H1 (cell line): ENCODE data around the gene CYP2F1. TPM values are rescaled to one million over a fixed set of nuclear protein-coding genes. Genes with fewer than 3 reads are reported as not detected.

Experiments
- CTCF ChIA-PET: fragments of 300-600 bp; sonication (Branson Sonifier 250); formaldehyde crosslinking; loops from one replicate; lab custom pipeline; 2021; ENCODE audit not compliant: partially characterized antibody; lab: Charles Lee
- POLR2A ChIA-PET: fragments of 300-600 bp; sonication (Branson Sonifier 250); formaldehyde crosslinking; loops from one replicate; lab custom pipeline; 2021; ENCODE audit warnings: inconsistent platforms; ENCODE audit not compliant: partially characterized antibody; lab: Charles Lee
- DNase-seq, 2 experiments: peaks; one replicate each; pipeline versions ENCODE4 v3.0.0 to v3.0.0-alpha.2; 2010 to 2022; ENCODE audit warnings: low spot score in 2 of 2, low read depth in 1 of 2, mixed read lengths in 1 of 2
- FAIRE-seq: peaks from 2 replicates; lab custom pipeline; 2011; peaks lifted over from hg19 to GRCh38; lab: Jason Lieb, UNC
- H2AFZ ChIP-seq: 2 replicates; pipeline ENCODE4 v1.8.1; 2012; ENCODE audit warnings: low read length, inconsistent platforms
- H2AK5ac ChIP-seq: 2 replicates; pipeline ENCODE4 v1.6.1; 2013; ENCODE audit warnings: low read depth, low read length
- H2BK120ac ChIP-seq: replicated peaks from 2 replicates; pipeline ENCODE3; 2013; ENCODE audit warnings: low read depth, low read length, inconsistent platforms
- H2BK12ac ChIP-seq: 2 replicates; pipeline ENCODE4 v1.6.1; 2013; ENCODE audit warnings: low read depth, low read length
- H2BK15ac ChIP-seq: 2 replicates; pipeline ENCODE4 v1.6.1; 2013; ENCODE audit warnings: low read length
- H2BK20ac ChIP-seq: 2 replicates; pipeline ENCODE4 v1.6.1; 2013; ENCODE audit warnings: low read length
- H2BK5ac ChIP-seq: 2 replicates; pipeline ENCODE4 v1.6.1; 2013; ENCODE audit warnings: low read depth, low read length
- H3K14ac ChIP-seq: 2 replicates; pipeline ENCODE4 v1.6.1; 2013; ENCODE audit warnings: inconsistent platforms; ENCODE audit not compliant: insufficient read length
- H3K18ac ChIP-seq: 2 replicates; pipeline ENCODE4 v1.6.1; 2013; ENCODE audit warnings: low read length; ENCODE audit errors: extremely low read depth
- H3K23ac ChIP-seq: 2 replicates; pipeline ENCODE4 v1.6.1; 2013; ENCODE audit warnings: inconsistent platforms; ENCODE audit not compliant: insufficient read length
- H3K23me2 ChIP-seq: 2 replicates; pipeline ENCODE4 v1.6.1; 2013; ENCODE audit warnings: low read depth, low read length
- H3K27ac ChIP-seq: 2 replicates; pipeline ENCODE4 v1.6.1; 2011; ENCODE audit warnings: low read depth, low read length, inconsistent platforms
- H3K27me3 ChIP-seq, 4 experiments: replicated peaks in 1 of 4; 1 replicate in 1 of 4; 2 replicates in 3 of 4; pipeline versions ENCODE4 v1.6.1 to v1.8.1; 2011 to 2013; ENCODE audit warnings: low read length in 3 of 4, mild to moderate bottlenecking in 3 of 4, inconsistent platforms in 2 of 4, mixed read lengths in 2 of 4, moderate library complexity in 1 of 4; ENCODE audit not compliant: control insufficient read depth in 3 of 4, insufficient read depth in 3 of 4; ENCODE audit errors: extremely low read depth in 1 of 4
- H3K36me3 ChIP-seq, 4 experiments: 2 replicates each; pipeline versions ENCODE4 v1.6.1 to v1.8.1; 2011 to 2013; ENCODE audit warnings: mild to moderate bottlenecking in 4 of 4, low read length in 3 of 4, moderate library complexity in 2 of 4, control low read depth in 1 of 4, inconsistent platforms in 1 of 4; ENCODE audit not compliant: insufficient read depth in 4 of 4, control insufficient read depth in 2 of 4
- H3K4ac ChIP-seq: replicated peaks from 2 replicates; pipeline ENCODE3; 2013; ENCODE audit warnings: low read length, low read depth, mixed read lengths, inconsistent platforms; ENCODE audit not compliant: insufficient read length
- H3K4me1 ChIP-seq, 4 experiments: replicated peaks in 1 of 4; 1 replicate in 1 of 4; 2 replicates in 3 of 4; pipeline versions ENCODE4 v1.6.1 to v1.8.1; 2011 to 2013; ENCODE audit warnings: low read length in 3 of 4, inconsistent platforms in 2 of 4, mixed read lengths in 1 of 4; ENCODE audit not compliant: insufficient read depth in 4 of 4, control insufficient read depth in 3 of 4
- H3K4me2 ChIP-seq, 2 experiments: 2 replicates each; pipeline versions ENCODE4 v1.6.1 to v1.8.1; 2011 to 2013; ENCODE audit warnings: low read depth in 2 of 2, low read length in 2 of 2, control low read depth in 1 of 2, inconsistent platforms in 1 of 2, mild to moderate bottlenecking in 1 of 2; ENCODE audit not compliant: insufficient read depth in 1 of 2
- H3K4me3 ChIP-seq, 4 experiments: fragments of 200-600, 300-600 bp in 1 of 4; sonication (generic), shearing (Covaris generic), sonication (Bioruptor Twin) in 1 of 4; 2 replicates each; pipeline versions ENCODE4 v1.5.1 to v1.8.1; 2011 to 2016; ENCODE audit warnings: low read length in 4 of 4, low read depth in 3 of 4, control low read depth in 2 of 4, inconsistent platforms in 2 of 4, mild to moderate bottlenecking in 2 of 4, mixed read lengths in 1 of 4, moderate library complexity in 1 of 4; ENCODE audit not compliant: insufficient read depth in 2 of 4; ENCODE audit errors: extremely low read depth in 1 of 4
- H3K56ac ChIP-seq: replicated peaks from 2 replicates; pipeline ENCODE3; 2013; ENCODE audit warnings: low read depth, mild to moderate bottlenecking, mixed read lengths, low read length, inconsistent platforms; ENCODE audit not compliant: insufficient read length
- H3K79me1 ChIP-seq: 2 replicates; pipeline ENCODE4 v1.6.1; 2013; ENCODE audit warnings: low read depth, low read length, control low read depth
- H3K79me2 ChIP-seq, 2 experiments: 2 replicates each; pipeline versions ENCODE4 v1.6.1 to v1.8.1; 2012 to 2013; ENCODE audit warnings: low read length in 2 of 2, mild to moderate bottlenecking in 2 of 2, inconsistent platforms in 1 of 2; ENCODE audit not compliant: insufficient read depth in 2 of 2, control insufficient read depth in 1 of 2
- H3K9ac ChIP-seq, 4 experiments: replicated peaks in 1 of 4; 1 replicate in 1 of 4; 2 replicates in 3 of 4; pipeline versions ENCODE4 v1.6.1 to v1.8.1; 2011 to 2013; ENCODE audit warnings: low read depth in 3 of 4, low read length in 3 of 4, control low read depth in 2 of 4, mild to moderate bottlenecking in 2 of 4, moderate library complexity in 2 of 4, inconsistent platforms in 1 of 4; ENCODE audit errors: extremely low read depth in 1 of 4
- H3K9me3 ChIP-seq, 2 experiments: 2 replicates each; pipeline versions ENCODE4 v1.6.1 to v1.8.1; 2012 to 2013; ENCODE audit warnings: mild to moderate bottlenecking in 2 of 2, moderate library complexity in 2 of 2, control low read depth in 1 of 2, inconsistent platforms in 1 of 2, low read depth in 1 of 2, low read length in 1 of 2, mixed read lengths in 1 of 2; ENCODE audit not compliant: insufficient read depth in 2 of 2
- H4K20me1 ChIP-seq, 2 experiments: replicated peaks in 1 of 2; 2 replicates each; pipeline versions ENCODE3 to v1.8.1; 2011 to 2013; ENCODE audit warnings: inconsistent platforms in 2 of 2, low read length in 2 of 2, mild to moderate bottlenecking in 1 of 2; ENCODE audit not compliant: insufficient read depth in 2 of 2, control insufficient read depth in 1 of 2
- H4K5ac ChIP-seq: 2 replicates; pipeline ENCODE4 v1.6.1; 2013; ENCODE audit warnings: low read length, low read depth, mixed read lengths, inconsistent platforms; ENCODE audit not compliant: insufficient read length
- H4K8ac ChIP-seq: 2 replicates; pipeline ENCODE4 v1.8.0; 2013; ENCODE audit warnings: mild to moderate bottlenecking, moderate library complexity, low read length, inconsistent platforms; ENCODE audit not compliant: insufficient read depth; ENCODE audit errors: extremely low read depth
- H4K91ac ChIP-seq: replicated peaks from 2 replicates; pipeline ENCODE3; 2013; ENCODE audit warnings: low read length, mixed read lengths, inconsistent platforms; ENCODE audit not compliant: insufficient read length
- BACH1 ChIP-seq: IDR thresholded peaks from 2 replicates; pipeline ENCODE4 v1.6.1; 2012; ENCODE audit warnings: low read length, improper control_type of control experiment
- CBX5 ChIP-seq: fragments of 300-800, 300-1000 bp; sonication (generic); IDR thresholded peaks from 2 replicates; pipeline ENCODE4 v1.7.1; 2016; ENCODE audit warnings: antibody characterized with exemption, low read length, low read depth
- CEBPB ChIP-seq: IDR thresholded peaks from 2 replicates; pipeline ENCODE4 v1.6.1; 2012; ENCODE audit warnings: low read depth, low read length
- E2F6 ChIP-seq: IDR thresholded peaks from 2 replicates; pipeline ENCODE4 v1.6.1; 2012; ENCODE audit warnings: inconsistent platforms
- EGR1 ChIP-seq: IDR thresholded peaks from 2 replicates; pipeline ENCODE4 v1.6.1; 2011; ENCODE audit warnings: low read depth, low read length, borderline replicate concordance
- GABPA ChIP-seq: IDR thresholded peaks from 2 replicates; pipeline ENCODE4 v1.6.1; 2011; ENCODE audit warnings: mild to moderate bottlenecking, low read length, moderate library complexity, borderline replicate concordance; ENCODE audit not compliant: insufficient read depth
- JUND ChIP-seq: IDR thresholded peaks from 2 replicates; pipeline ENCODE4 v1.6.1; 2011; ENCODE audit warnings: mild to moderate bottlenecking, improper control_type of control experiment, low read length
- NANOG ChIP-seq: IDR thresholded peaks from 2 replicates; pipeline ENCODE4 v1.6.1; 2011; ENCODE audit warnings: low read length, low read depth, mild to moderate bottlenecking, inconsistent platforms; ENCODE audit not compliant: insufficient read depth, poor library complexity, severe bottlenecking
- PHF8 ChIP-seq: fragments of 200-600 bp; sonication (generic); conservative IDR thresholded peaks from 2 replicates; pipeline ENCODE4 v1.7.1; 2012; ENCODE audit warnings: low read depth, mild to moderate bottlenecking, inconsistent platforms, low read length, moderate library complexity
- POLR2A ChIP-seq, 2 experiments: IDR thresholded peaks; 1 replicate in 1 of 2; 2 replicates in 1 of 2; pipeline ENCODE4 v1.6.1; 2011; ENCODE audit warnings: low read depth in 2 of 2, low read length in 2 of 2, mild to moderate bottlenecking in 2 of 2; ENCODE audit errors: control extremely low read depth in 1 of 2
- RAD21 ChIP-seq, 2 experiments: IDR thresholded peaks in 1 of 2; conservative IDR thresholded peaks in 1 of 2; 2 replicates each; pipeline ENCODE4 v1.6.1; 2011; ENCODE audit warnings: low read depth in 2 of 2, low read length in 2 of 2, improper control_type of control experiment in 1 of 2, inconsistent platforms in 1 of 2, mild to moderate bottlenecking in 1 of 2, moderate library complexity in 1 of 2
- SIRT6 ChIP-seq: IDR thresholded peaks from one replicate; pipeline ENCODE4 v1.7.1; 2012; ENCODE audit warnings: low read length, inconsistent platforms
- SP2 ChIP-seq: IDR thresholded peaks from 2 replicates; pipeline ENCODE4 v1.6.1; 2012; ENCODE audit warnings: mild to moderate bottlenecking, low read length, inconsistent platforms
- SUZ12 ChIP-seq: fragments of 200-600 bp; sonication (generic); IDR thresholded peaks from 2 replicates; pipeline ENCODE4 v1.6.1; 2012; ENCODE audit warnings: mild to moderate bottlenecking, inconsistent platforms, low read length, moderate library complexity, mixed read lengths
- TEAD4 ChIP-seq: IDR thresholded peaks from 2 replicates; pipeline ENCODE4 v1.6.1; 2012; ENCODE audit warnings: low read depth, low read length, inconsistent platforms, mixed read lengths
- whole genome bisulfite sequencing, 2 experiments: shearing (Covaris generic) in 1 of 2; methylation state at CpG; one replicate each; pipeline versions ENCODE4 v1.1.6 to v1.1.7; 2013 to 2015; ENCODE audit warnings: low lambda C conversion rate in 2 of 2, mixed read lengths in 2 of 2, inconsistent platforms in 1 of 2, low coverage in 1 of 2, missing lambda C conversion rate in 1 of 2; ENCODE audit not compliant: insufficient replicate concordance in 2 of 2, insufficient coverage in 1 of 2, insufficient read length in 1 of 2; ENCODE audit errors: extremely low coverage in 1 of 2, missing lambda C conversion rate in 1 of 2; 5-methylcytosine and 5-hydroxymethylcytosine counted together
- polyA plus RNA-seq, 7 experiments: library from polyadenylated mRNA; depleted of rRNA in 3 of 7; stranded (reverse) in 5 of 7; unstranded in 2 of 7; fragments of >200 nt in 5 of 7; fragments of 200-250 nt in 2 of 7; gene quantifications; 1 replicate in 5 of 7; 2 replicates in 1 of 7; 4 replicates in 1 of 7; pipeline versions ENCODE4 v1.2.1 to v1.2.3, GENCODE V29; 2011 to 2013; ENCODE audit warnings: missing spikeins in 2 of 7, mixed read lengths in 2 of 7
- total RNA-seq: library from RNA; stranded (reverse); fragmentation: NEBNext Ultra II Directional; extraction: Animal tissue kit (Norgen Biotek cat#: 25700); gene quantifications from 2 replicates; pipeline ENCODE4 v1.2.1, GENCODE V29; 2021

Gene CYP2F1
- total and polyA plus RNA-seq, 2 of the 8 experiments (the other 6 are each of a cell fraction or from before 2014, with no cell fraction given) = 0.17 TPM; not detected in 1

GRCh38 chr19:41133260-41133659 is 19.0 kb downstream of the CYP2F1 start:
- Histone ChIP-seq H3K27me3 (peaks cover 0 to 8% (median 5%) of the 10 kb centered on the region in 4 experiments; a peak in 3 of 7 replicates), H4K91ac (no peak overlapping the region), H2BK20ac (no peak overlapping the region), H3K23ac (no peak overlapping the region), H3K4ac (no peak overlapping the region), H3K9me3 (no peaks in the 10 kb centered on the region), H3K4me2 (no peak overlapping the region), H3K9ac (no peak overlapping the region), H3K79me2 (no peaks in the 10 kb centered on the region), H3K27ac (no peak overlapping the region), H3K18ac (no peak overlapping the region), H2BK5ac (no peak overlapping the region), H2BK120ac (no peak overlapping the region), H2BK15ac (no peak overlapping the region), H3K79me1 (no peaks in the 10 kb centered on the region), H3K4me1 (peaks cover 0 to 10% (median 3%) of the 10 kb centered on the region in 4 experiments; a peak in 3 of 7 replicates), H4K8ac (no peak overlapping the region), H2AK5ac (no peak overlapping the region), H3K36me3 (no peaks in the 10 kb centered on the region), H4K20me1 (no peaks in the 10 kb centered on the region), H3K23me2 (peaks cover 2% of the 10 kb centered on the region; the same call in 1 of the 2 replicates), H2AFZ (no peak overlapping the region), H2BK12ac (no peak overlapping the region), H3K56ac (no peak overlapping the region), H3K4me3 (no peak overlapping the region), H3K14ac (no peak overlapping the region), H4K5ac (no peak overlapping the region)
- FAIRE-seq (no peak), DNase-seq (no peak)
- ChIA-PET CTCF (no interaction called here), POLR2A (no interaction called here)
- WGBS, 2 experiments = 77% methylated on average over 1 of the region's 3 CpGs; no CpG with 5 or more reads in 1 of the 2 experiments
- no peak for TF ChIP-seq PHF8
- TF ChIP-seq CBX5 = no peak
- no peak for TF ChIP-seq BACH1
- TF ChIP-seq GABPA = no peak
- TF ChIP-seq JUND = no peak
- no peak for TF ChIP-seq TEAD4
- TF ChIP-seq POLR2A (IDR thresholded peaks at IDR 0.05; ENCODE audit: control extremely low read depth in 1 of 2, low read depth in 2 of 2, low read length in 2 of 2) = no peak
- TF ChIP-seq SIRT6 = no peak
- no peak for TF ChIP-seq SP2
- TF ChIP-seq CEBPB = no peak
- TF ChIP-seq SUZ12 = no peak
- TF ChIP-seq EGR1 = no peak
- no peak for TF ChIP-seq NANOG
- no peak for TF ChIP-seq E2F6
- TF ChIP-seq RAD21 (IDR thresholded peaks at IDR 0.05 in 1 of 2, conservative IDR thresholded peaks at IDR 0.05 in 1 of 2; ENCODE audit: low read depth in 2 of 2, low read length in 2 of 2) = no peak
